AG04450 (cell line): ENCODE measurements around the gene SORT1. TPM values are rescaled to one million over a fixed set of nuclear protein-coding genes. Genes with fewer than 3 reads are reported as not detected.

ENCODE experiments used
- CTCF ChIA-PET: fragments of 300-600, 350-600 bp; formaldehyde crosslinking; extraction: SDS; loops from one replicate; lab custom pipeline; 2022; ENCODE audit warnings: antibody characterized with exemption, inconsistent platforms; lab: Charles Lee
- POLR2A ChIA-PET: fragments of 350-600 bp; formaldehyde crosslinking; extraction: SDS; loops from one replicate; lab custom pipeline; 2021; ENCODE audit warnings: antibody characterized with exemption, inconsistent platforms; lab: Yijun Ruan, JAX
- DNase-seq: peaks from one replicate; pipeline ENCODE4 v3.0.0-alpha.2; 2011; ENCODE audit warnings: low read depth, low spot score
- H3K27ac ChIP-seq: one replicate; pipeline ENCODE4 v1.5.1; 2012; ENCODE audit warnings: low read depth, low read length, control low read depth
- H3K27me3 ChIP-seq: one replicate; pipeline ENCODE4 v1.6.0; 2012; ENCODE audit warnings: low read length; ENCODE audit not compliant: control insufficient read depth, insufficient read depth
- H3K4me3 ChIP-seq: 2 replicates; pipeline ENCODE4 v1.5.1; 2011; ENCODE audit warnings: mild to moderate bottlenecking, low read depth, low read length, control low read depth
- H3K9me3 ChIP-seq: 2 replicates; pipeline ENCODE4 v1.5.1; 2012; ENCODE audit warnings: low read length; ENCODE audit not compliant: control insufficient read depth, insufficient read depth
- CTCF ChIP-seq: IDR thresholded peaks from 2 replicates; pipeline ENCODE4 v1.5.1; 2011; ENCODE audit warnings: low read depth, low read length, control low read depth, inconsistent platforms
- polyA plus RNA-seq: library from polyadenylated mRNA; depleted of rRNA; stranded (reverse); fragments of >200 nt; gene quantifications from 2 replicates; pipeline ENCODE4 v1.2.3, GENCODE V29; 2011

Gene SORT1
- polyA plus RNA-seq, 1 experiment: 42.8 TPM

DNA sequence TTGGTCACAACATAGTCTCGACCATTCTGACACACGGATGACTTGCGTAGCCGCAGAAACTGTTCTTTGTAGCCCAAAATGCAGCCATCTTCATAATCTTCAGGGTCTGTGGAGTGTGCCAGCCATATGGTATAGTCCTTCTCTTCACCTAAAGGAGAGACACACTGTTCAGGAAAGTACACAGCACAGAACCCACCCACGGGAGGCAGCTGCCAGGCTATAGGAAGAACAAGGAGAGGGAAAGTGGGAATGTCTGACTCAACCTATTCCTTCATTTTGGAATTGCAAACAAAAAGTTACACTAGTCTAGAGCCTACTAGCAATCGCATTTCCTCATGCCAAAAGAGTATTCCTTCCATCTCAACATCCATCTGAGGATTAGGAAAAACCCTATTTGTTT, 74.7 kb downstream of the SORT1 start:
- Histone ChIP-seq H3K27ac (no peak overlapping the region), H3K9me3 (no peaks in the 10 kb centered on the region), H3K4me3 (no peak overlapping the region), H3K27me3 (no peaks in the 10 kb centered on the region)
- ChIA-PET POLR2A (no interaction called here), CTCF (no interaction called here)
- no peak for TF ChIP-seq CTCF
- no peak for DNase-seq

DNA sequence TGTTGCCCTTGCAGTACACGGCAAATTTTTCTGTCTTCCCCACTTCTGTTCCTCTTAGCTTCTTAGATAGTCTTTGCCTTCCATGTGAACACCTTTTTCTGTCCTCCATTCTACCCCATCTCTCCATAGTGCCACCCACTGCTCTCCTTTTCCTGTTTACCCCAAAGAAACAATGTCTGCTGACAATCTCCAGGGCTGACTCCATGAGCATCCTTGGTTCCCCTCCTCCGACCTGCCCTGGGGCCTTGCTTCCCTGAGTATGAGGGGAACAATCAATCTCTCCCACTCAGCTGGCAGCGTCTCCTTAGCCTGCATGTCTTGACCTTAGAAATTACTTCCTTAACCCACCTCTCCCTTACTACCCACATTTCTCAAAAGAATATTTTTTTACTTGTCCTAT, 78.6 kb downstream of the SORT1 start:
- Histone ChIP-seq H3K4me3 (no peak overlapping the region), H3K9me3 (no peaks in the 10 kb centered on the region), H3K27me3 (no peaks in the 10 kb centered on the region), H3K27ac (no peak overlapping the region)
- CTCF ChIA-PET: no interaction called here
- POLR2A ChIA-PET: no interaction called here
- no peak for TF ChIP-seq CTCF
- no peak for DNase-seq

GRCh38 chr1:109316506-109316905, 81.2 kb downstream of the SORT1 start:
- POLR2A ChIA-PET: no interaction called here
- CTCF ChIA-PET: no interaction called here

GRCh38 chr1:109315288-109315687, 82.4 kb downstream of the SORT1 start:
- H3K4me3 ChIP-seq: no peak overlapping the region
- POLR2A ChIA-PET: no interaction called here
- no peak for DNase-seq
- H3K27ac ChIP-seq: no peak overlapping the region
- TF ChIP-seq CTCF: no peak
- CTCF ChIA-PET: no interaction called here
- no peaks in the 10 kb centered on the region for H3K27me3 ChIP-seq
- H3K9me3 ChIP-seq: no peaks in the 10 kb centered on the region

More at GRCh38 chr1:109316506-109316905, 81.2 kb downstream of the SORT1 start:
- no peak overlapping the region for H3K4me3 ChIP-seq
- no peak overlapping the region for H3K27ac ChIP-seq
- H3K27me3 ChIP-seq: no peaks in the 10 kb centered on the region
- DNase-seq: no peak
- no peaks in the 10 kb centered on the region for H3K9me3 ChIP-seq
- no peak for TF ChIP-seq CTCF

- ChIA-PET CTCF (no interaction called here), POLR2A (no interaction called here)
- Histone ChIP-seq H3K27ac (no peak overlapping the region), H3K4me3 (no peak overlapping the region), H3K27me3 (no peaks in the 10 kb centered on the region), H3K9me3 (no peaks in the 10 kb centered on the region)
- no peak for TF ChIP-seq CTCF
- DNase-seq: no peak
These were observed 82.9 kb downstream of the SORT1 start for GRCh38 chr1:109314795-109315194.
